ENCODE measurements around the gene MRPS23. TPM values are rescaled to one million over a fixed set of nuclear protein-coding genes. Genes with fewer than 3 reads are reported as not detected.

Gene MRPS23
- total RNA-seq, 1 experiment from 2014 or later: 87.6 TPM

- DNase-seq (ENCODE audit: low spot score): no peak
These were observed 11.4 kb downstream of the MRPS23 start for GRCh38 chr17:57838453-57838852.

- no peak for DNase-seq (ENCODE audit: low spot score)
These were observed 14.4 kb downstream of the MRPS23 start for GRCh38 chr17:57835333-57835900.

GRCh38 chr17:57834146-57834741, 15.6 kb downstream of the MRPS23 start:
- no peak for DNase-seq (ENCODE audit: low spot score)

- DNase-seq (ENCODE audit: low spot score): peak; percentile 76
These were observed 16.5 kb downstream of the MRPS23 start for GRCh38 chr17:57833179-57833939.

- no peak for DNase-seq (ENCODE audit: low spot score)
These were observed 17.3 kb downstream of the MRPS23 start for GRCh38 chr17:57832314-57833178.

- no peak for DNase-seq (ENCODE audit: low spot score)
These were observed 19.0 kb downstream of the MRPS23 start for GRCh38 chr17:57830880-57831279.

- peak; percentile 77 for DNase-seq (ENCODE audit: low spot score)
These were observed 26.1 kb downstream of the MRPS23 start for GRCh38 chr17:57823469-57824401.

GRCh38 chr17:57819867-57820266, 30.0 kb downstream of the MRPS23 start:
- no peak for DNase-seq (ENCODE audit: low spot score)

GRCh38 chr17:57819285-57819684, 30.6 kb downstream of the MRPS23 start:
- DNase-seq (ENCODE audit: low spot score): no peak

GRCh38 chr17:57818066-57818465, 31.8 kb downstream of the MRPS23 start:
- no peak for DNase-seq (ENCODE audit: low spot score)

- no peak for DNase-seq (ENCODE audit: low spot score)
These were observed 32.5 kb downstream of the MRPS23 start for GRCh38 chr17:57817299-57817698.

GRCh38 chr17:57814421-57814820, 35.4 kb downstream of the MRPS23 start:
- no peak for DNase-seq (ENCODE audit: low spot score)

GRCh38 chr17:57811638-57812280, 38.1 kb downstream of the MRPS23 start:
- no peak for DNase-seq (ENCODE audit: low spot score)

- peak; percentile 53 for DNase-seq (ENCODE audit: low spot score)
These were observed 38.9 kb downstream of the MRPS23 start for GRCh38 chr17:57810721-57811637.

GRCh38 chr17:57809879-57810278, 40.0 kb downstream of the MRPS23 start:
- DNase-seq (ENCODE audit: low spot score): no peak

GRCh38 chr17:57808882-57809281, 41.0 kb downstream of the MRPS23 start:
- no peak for DNase-seq (ENCODE audit: low spot score)

GRCh38 chr17:57806167-57806830, 43.5 kb downstream of the MRPS23 start:
- DNase-seq (ENCODE audit: low spot score): no peak

GRCh38 chr17:57803021-57803420, 46.8 kb downstream of the MRPS23 start:
- DNase-seq (ENCODE audit: low spot score): no peak
